WTC11 (cell line): ENCODE data around the gene SIM1.

ENCODE experiments used
- ATF2 ChIP-seq: sonication (generic); formaldehyde crosslinking; IDR thresholded peaks from 2 replicates; pipeline ENCODE4 v1.8.1; 2022; ENCODE audit warnings: low read depth, missing genetic modification reagents, borderline replicate concordance
- CREB1 ChIP-seq: sonication (generic); formaldehyde crosslinking; IDR thresholded peaks from 2 replicates; pipeline ENCODE4 v1.8.0; 2023; ENCODE audit warnings: mild to moderate bottlenecking, missing genetic modification reagents
- EMX1 ChIP-seq: fragments of 250-450 bp; sonication (Bioruptor Pico); IDR thresholded peaks from 2 replicates; pipeline ENCODE4 v1.8.0; 2021; ENCODE audit warnings: mild to moderate bottlenecking
- ESRRA ChIP-seq: sonication (generic); formaldehyde crosslinking; IDR thresholded peaks from 2 replicates; pipeline ENCODE4 v1.8.1; 2022; ENCODE audit warnings: mild to moderate bottlenecking, missing genetic modification reagents, borderline replicate concordance
- TEAD4 ChIP-seq: sonication (generic); formaldehyde crosslinking; IDR thresholded peaks from 2 replicates; pipeline ENCODE4 v1.8.0; 2022; ENCODE audit warnings: mild to moderate bottlenecking, missing genetic modification reagents
- TF ChIP-seq, protein P1 (sequence below): sonication (generic); formaldehyde crosslinking; IDR thresholded peaks from 2 replicates; pipeline ENCODE4 v1.8.1; 2023; ENCODE audit warnings: mild to moderate bottlenecking, missing genetic modification reagents, moderate library complexity
- TF ChIP-seq, protein P2 (sequence below): fragments of 200-600 bp; IDR thresholded peaks from 2 replicates; pipeline ENCODE4 v1.8.0; 2022; ENCODE audit warnings: antibody characterized with exemption
- TF ChIP-seq, protein P3 (sequence below): sonication (generic); formaldehyde crosslinking; conservative IDR thresholded peaks from 2 replicates; pipeline ENCODE4 v1.8.1; 2022; ENCODE audit warnings: mild to moderate bottlenecking, missing genetic modification reagents

DNA sequence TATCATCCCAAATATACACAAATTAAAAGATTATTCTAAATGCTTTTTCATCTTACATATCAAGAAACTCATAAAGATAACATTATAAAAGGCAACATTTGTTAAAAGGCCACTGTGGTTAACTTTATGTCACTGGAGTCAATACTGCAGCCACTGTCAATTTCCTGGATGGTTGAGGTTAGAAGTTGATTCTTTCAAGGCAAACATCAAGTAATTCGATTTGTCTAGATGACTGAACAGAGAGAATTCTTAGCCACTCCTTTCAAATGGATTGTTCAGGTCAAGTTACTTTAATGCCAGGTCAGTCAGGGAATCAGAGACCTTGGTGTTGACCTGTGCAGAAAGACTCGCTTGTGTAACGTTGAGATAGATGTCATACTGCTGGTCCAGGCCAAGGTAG, 44.4 kb upstream of the SIM1 start:
- TF ChIP-seq EMX1 (CRISPR knock-in tag) (no peak), CREB1 (CRISPR knock-in tag) (no peak), ATF2 (CRISPR knock-in tag) (no peak), TEAD4 (CRISPR knock-in tag) (no peak), ESRRA (CRISPR knock-in tag) (no peak)
- TF ChIP-seq, protein P1, sequence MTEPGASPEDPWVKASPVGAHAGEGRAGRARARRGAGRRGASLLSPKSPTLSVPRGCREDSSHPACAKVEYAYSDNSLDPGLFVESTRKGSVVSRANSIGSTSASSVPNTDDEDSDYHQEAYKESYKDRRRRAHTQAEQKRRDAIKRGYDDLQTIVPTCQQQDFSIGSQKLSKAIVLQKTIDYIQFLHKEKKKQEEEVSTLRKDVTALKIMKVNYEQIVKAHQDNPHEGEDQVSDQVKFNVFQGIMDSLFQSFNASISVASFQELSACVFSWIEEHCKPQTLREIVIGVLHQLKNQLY (CRISPR knock-in tag) = no peak
- TF ChIP-seq, protein P2, sequence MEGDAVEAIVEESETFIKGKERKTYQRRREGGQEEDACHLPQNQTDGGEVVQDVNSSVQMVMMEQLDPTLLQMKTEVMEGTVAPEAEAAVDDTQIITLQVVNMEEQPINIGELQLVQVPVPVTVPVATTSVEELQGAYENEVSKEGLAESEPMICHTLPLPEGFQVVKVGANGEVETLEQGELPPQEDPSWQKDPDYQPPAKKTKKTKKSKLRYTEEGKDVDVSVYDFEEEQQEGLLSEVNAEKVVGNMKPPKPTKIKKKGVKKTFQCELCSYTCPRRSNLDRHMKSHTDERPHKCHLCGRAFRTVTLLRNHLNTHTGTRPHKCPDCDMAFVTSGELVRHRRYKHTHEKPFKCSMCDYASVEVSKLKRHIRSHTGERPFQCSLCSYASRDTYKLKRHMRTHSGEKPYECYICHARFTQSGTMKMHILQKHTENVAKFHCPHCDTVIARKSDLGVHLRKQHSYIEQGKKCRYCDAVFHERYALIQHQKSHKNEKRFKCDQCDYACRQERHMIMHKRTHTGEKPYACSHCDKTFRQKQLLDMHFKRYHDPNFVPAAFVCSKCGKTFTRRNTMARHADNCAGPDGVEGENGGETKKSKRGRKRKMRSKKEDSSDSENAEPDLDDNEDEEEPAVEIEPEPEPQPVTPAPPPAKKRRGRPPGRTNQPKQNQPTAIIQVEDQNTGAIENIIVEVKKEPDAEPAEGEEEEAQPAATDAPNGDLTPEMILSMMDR = no peak
- TF ChIP-seq, protein P3, sequence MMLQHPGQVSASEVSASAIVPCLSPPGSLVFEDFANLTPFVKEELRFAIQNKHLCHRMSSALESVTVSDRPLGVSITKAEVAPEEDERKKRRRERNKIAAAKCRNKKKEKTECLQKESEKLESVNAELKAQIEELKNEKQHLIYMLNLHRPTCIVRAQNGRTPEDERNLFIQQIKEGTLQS (CRISPR knock-in tag) = no peak
